DND-41 (cell line): Measurements from ENCODE around the gene FGFR2.

ENCODE experiments used
- CTCF ChIP-seq: IDR thresholded peaks from 2 replicates; pipeline ENCODE4 v1.5.1; 2012; ENCODE audit warnings: borderline replicate concordance, low read length, moderate library complexity, mild to moderate bottlenecking; ENCODE audit not compliant: poor library complexity, severe bottlenecking; ENCODE audit errors: extremely low read depth
- EZH2 ChIP-seq: IDR thresholded peaks from 3 replicates; pipeline ENCODE4 v1.6.1; 2012; ENCODE audit warnings: borderline replicate concordance, low read depth, mild to moderate bottlenecking, moderate library complexity, low read length, inconsistent platforms; ENCODE audit not compliant: severe bottlenecking

GRCh38 chr10:121440461-121440860, 157.8 kb downstream of the FGFR2 start:
- TF ChIP-seq CTCF (no peak), EZH2 (no peak)
